ENCODE data around the gene ADCYAP1R1.
"Not testable (repeated sequence)": the region's sequence is repeated elsewhere in the genome, so short reads cannot be mapped to it uniquely, and the experiment has no call there.

ADCYAP1R1 gene

DNA sequence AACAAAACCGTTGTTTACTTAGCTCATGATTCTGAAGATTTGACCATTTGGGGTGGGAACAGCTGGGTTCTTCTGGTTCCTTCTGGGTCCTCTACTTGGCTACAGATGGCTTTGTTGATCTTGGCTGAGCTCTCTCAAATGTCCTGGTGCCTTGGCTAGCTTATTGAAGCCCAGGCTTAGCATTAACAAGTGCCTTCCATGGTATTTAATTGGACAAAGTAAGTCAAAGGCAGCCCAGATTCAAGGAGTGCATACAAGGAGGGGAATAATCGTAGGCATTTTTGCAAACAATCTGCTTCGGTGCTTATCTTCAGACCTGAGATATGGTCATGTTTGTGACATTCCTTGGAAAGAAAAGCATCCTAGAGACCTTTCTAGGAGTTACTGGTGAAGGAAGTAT is 81.4 kb downstream of the ADCYAP1R1 start:
- FAIRE-seq, result no peak
- TF ChIP-seq TAF1 (IDR thresholded peaks at IDR 0.05; ENCODE audit: borderline replicate concordance, low read depth, low read length) (no peak), POLR2AphosphoS5 (IDR thresholded peaks at IDR 0.05; ENCODE audit: low read depth, low read length) (no peak), POLR2A (IDR thresholded peaks at IDR 0.05; ENCODE audit: low read depth, low read length) (no peak)
- DNase-seq (ENCODE audit: insufficient read length), result no peak

DNA sequence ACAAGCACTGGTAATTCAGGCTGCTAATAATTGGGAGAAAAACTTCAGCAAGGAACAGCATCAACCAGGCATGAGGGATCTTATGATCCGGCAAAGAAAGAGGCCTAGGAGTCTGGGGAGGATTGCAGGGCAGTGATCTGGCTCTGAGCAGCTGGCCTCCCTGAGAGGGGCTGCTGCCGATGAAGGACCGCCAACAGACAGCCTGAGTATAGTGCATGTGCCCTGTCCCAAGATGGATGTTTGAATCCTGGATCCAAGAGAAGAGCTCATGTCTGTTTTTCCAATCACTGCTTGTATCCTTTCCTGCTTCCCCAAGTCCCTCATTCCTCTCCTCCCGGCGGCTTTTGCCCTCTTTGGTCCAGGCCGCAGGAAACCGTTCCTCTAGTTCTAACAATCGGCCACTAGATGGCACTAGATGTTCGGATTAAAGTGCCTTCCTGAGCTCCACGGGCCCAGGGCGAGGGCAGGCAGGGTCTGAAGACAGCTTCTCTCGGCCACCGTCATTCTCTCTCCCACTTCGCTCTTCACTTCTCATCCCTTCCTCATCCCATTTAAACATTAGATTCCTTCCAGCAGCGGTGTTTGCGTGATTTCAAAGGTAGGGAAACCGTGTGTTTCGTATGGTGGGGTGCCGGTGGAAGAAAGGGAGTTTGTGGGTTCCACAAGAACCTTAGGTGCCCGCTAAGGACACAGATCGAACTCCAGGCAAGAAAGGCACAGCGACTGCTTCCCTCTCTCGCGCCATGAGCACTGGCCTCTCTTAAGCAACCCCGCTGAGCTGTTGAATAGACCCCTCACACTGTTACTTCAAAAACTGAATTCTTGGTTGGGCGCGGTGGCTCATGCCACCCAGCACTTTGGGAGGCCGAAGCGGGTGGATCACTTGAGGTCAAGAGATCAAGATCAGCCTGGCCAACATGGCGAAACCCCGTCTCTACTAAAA is 82.4 kb downstream of the ADCYAP1R1 start:
- TF ChIP-seq POLR2A (IDR thresholded peaks at IDR 0.05; ENCODE audit: low read depth, low read length) (no peak), POLR2AphosphoS5 (IDR thresholded peaks at IDR 0.05; ENCODE audit: low read depth, low read length) (no peak), TAF1 (IDR thresholded peaks at IDR 0.05; ENCODE audit: borderline replicate concordance, low read depth, low read length) (no peak)
- peak; percentile 89 for FAIRE-seq
- DNase-seq (ENCODE audit: insufficient read length), result peak; percentile 37

DNA sequence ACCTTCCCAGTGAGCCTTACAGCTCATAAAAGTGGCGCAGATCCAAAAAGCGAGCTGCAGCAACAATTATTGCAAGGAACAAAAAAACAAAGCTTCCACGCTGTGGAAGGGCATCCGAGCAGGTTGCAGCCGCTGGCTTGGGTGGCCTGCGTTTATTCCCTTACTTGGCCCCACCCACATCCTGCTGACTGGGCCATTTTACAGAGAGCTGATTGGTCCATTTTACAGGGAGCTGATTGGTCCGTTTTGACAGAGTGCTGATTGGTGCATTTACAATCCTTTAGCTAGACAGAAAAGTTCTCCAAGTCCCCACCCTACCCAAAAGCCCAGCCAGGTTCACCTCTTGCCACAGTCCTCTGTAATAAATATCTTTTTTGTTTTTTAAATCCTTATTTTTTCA is 85.1 kb downstream of the ADCYAP1R1 start:
- FAIRE-seq, result no peak
- no peak for DNase-seq (ENCODE audit: insufficient read length)
- TF ChIP-seq TAF1 (IDR thresholded peaks at IDR 0.05; ENCODE audit: borderline replicate concordance, low read depth, low read length) (no peak), POLR2A (IDR thresholded peaks at IDR 0.05; ENCODE audit: low read depth, low read length) (no peak)

DNA sequence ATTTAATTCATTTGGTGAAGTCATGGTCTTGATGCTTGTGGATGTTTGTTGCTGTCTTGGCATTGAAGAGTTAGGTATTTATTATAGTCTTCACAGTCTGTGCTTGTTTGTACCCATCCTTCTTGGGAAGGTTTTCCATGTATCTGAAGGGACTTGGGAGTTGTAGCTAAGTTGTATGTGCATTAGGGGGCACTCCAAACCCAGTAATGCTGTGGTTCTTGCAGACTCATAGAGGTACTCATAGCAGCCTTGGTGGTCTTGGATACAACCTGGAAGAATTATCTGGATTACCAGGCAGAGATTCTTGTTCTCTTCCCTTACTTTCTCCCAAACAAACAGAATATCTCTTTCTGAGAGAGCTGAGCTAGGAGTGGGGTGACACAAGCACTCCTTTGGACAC is 93.2 kb downstream of the ADCYAP1R1 start:
- TF ChIP-seq POLR2AphosphoS5 (IDR thresholded peaks at IDR 0.05; ENCODE audit: low read depth, low read length) (no peak), POLR2A (IDR thresholded peaks at IDR 0.05; ENCODE audit: low read depth, low read length) (no peak), TAF1 (IDR thresholded peaks at IDR 0.05; ENCODE audit: borderline replicate concordance, low read depth, low read length) (no peak)
- DNase-seq (ENCODE audit: insufficient read length) (no peak), FAIRE-seq (no peak)

DNA sequence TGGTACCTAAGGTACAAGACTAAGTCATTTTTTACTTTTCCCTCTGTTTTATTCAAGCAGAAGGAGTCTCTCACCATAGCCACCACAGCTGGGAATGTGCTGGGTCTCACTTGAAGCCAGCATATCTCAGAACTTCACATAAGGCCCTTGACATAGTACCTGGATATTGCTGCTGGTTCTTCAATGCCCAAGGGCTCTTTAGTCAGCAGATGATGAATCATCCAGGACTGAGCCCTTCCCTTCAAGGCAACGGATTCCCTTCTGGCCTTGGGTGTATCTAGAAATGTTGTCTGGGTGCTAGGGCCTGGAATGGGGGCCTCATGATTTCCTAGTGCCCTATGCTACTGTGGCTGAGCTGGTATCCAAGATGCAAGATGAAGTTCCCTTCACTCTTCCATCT is 93.9 kb downstream of the ADCYAP1R1 start:
- FAIRE-seq (no peak), DNase-seq (ENCODE audit: insufficient read length) (no peak)
- TF ChIP-seq TAF1 (IDR thresholded peaks at IDR 0.05; ENCODE audit: borderline replicate concordance, low read depth, low read length), result no peak
- TF ChIP-seq POLR2A (IDR thresholded peaks at IDR 0.05; ENCODE audit: low read depth, low read length), result no peak
- no peak for TF ChIP-seq POLR2AphosphoS5 (IDR thresholded peaks at IDR 0.05; ENCODE audit: low read depth, low read length)

DNA sequence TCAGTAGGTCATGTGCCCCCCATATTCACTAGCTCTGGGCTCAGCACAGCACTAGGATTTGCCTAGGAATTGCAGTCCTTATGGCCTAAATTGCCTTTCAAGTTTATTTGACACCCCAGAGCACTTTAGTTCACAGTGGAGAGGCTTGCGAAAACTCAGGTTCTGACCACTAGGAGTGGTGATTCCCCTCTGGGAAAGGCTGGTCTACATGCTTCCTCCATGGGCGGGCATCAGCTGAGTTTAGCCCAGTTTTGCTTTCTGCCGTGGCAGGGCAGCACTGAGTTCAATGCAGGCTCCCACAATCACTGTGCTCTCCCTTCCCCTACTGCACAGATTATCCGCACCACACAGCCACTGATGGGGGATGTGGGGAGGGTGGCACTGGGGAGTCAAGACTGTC is 94.4 kb downstream of the ADCYAP1R1 start:
- no peak for FAIRE-seq
- DNase-seq (ENCODE audit: insufficient read length), result no peak
- TF ChIP-seq POLR2AphosphoS5 (IDR thresholded peaks at IDR 0.05; ENCODE audit: low read depth, low read length), result no peak
- TF ChIP-seq POLR2A (IDR thresholded peaks at IDR 0.05; ENCODE audit: low read depth, low read length), result no peak
- no peak for TF ChIP-seq TAF1 (IDR thresholded peaks at IDR 0.05; ENCODE audit: borderline replicate concordance, low read depth, low read length)

DNA sequence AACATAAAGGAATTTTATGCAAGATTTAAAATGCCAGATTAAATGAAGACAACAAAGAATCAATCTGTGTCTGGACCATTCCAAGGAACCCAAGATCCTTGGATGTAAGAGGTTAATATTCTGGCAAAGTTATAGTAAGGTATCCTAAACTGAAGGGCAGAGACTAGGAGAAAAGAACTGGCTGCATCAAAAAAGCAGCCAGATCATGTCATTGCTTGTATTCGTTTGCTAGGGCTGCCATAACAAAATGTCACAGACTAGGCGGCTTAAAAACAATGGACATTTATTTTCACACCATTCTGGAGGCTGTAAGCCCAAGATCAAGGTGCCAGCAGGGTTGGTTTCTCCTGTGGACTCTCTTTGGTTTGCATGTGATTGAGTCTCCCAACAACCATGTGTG is 99.7 kb downstream of the ADCYAP1R1 start:
- no peak for DNase-seq (ENCODE audit: insufficient read length)
- FAIRE-seq, result no peak
- no peak for TF ChIP-seq POLR2AphosphoS5 (IDR thresholded peaks at IDR 0.05; ENCODE audit: low read depth, low read length)
- no peak for TF ChIP-seq POLR2A (IDR thresholded peaks at IDR 0.05; ENCODE audit: low read depth, low read length)
- no peak for TF ChIP-seq TAF1 (IDR thresholded peaks at IDR 0.05; ENCODE audit: borderline replicate concordance, low read depth, low read length)

DNA sequence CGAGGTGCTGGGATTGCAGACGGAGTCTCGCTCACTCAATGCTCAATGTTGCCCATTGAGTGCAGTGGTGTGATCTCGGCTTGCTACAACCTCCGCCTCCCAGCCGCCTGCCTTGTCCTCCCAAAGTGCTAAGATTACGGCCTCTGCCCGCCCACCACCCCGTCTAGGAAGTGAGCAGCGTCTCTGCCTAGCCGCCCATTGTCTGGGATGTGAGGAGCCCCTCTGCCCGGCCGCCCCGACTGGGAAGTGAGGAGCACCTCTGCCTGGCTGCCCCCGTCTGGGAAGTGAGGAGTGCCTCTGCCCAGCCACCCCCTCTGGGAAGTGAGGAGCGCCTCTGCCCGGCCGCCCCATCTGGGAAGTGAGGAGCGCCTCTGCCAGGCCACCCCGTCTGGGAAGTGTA is 101.2 kb downstream of the ADCYAP1R1 start:
- not testable (repeated sequence) for DNase-seq (ENCODE audit: insufficient read length); FAIRE-seq

DNA sequence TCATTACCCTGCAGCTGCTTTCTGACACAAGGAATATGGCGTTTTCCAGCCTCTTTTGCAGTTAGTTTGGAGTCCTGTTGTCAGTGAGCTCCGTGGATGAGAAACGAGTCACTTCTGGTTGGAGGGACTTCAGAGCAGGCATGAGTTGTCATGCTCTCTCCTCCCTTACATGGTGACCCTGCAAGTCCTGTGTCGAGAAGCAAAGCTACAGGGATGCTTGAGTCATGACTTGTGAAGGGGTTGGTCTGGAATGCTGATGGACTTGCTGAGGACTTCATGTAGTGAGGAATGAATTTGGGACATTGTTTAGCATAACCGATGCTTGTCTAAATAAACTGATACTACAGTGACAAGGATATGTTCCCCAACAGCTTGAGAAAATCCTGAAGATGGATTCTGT is 108.8 kb downstream of the ADCYAP1R1 start:
- FAIRE-seq (no peak), DNase-seq (ENCODE audit: insufficient read length) (no peak)
- TF ChIP-seq TAF1 (IDR thresholded peaks at IDR 0.05; ENCODE audit: borderline replicate concordance, low read depth, low read length), result no peak
